GM10248 (cell line): Measurements from ENCODE around the gene CHAF1A.

Experiments
- CTCF ChIA-PET: fragments of 300-600 bp; sonication (Branson Sonifier 250); formaldehyde crosslinking; extraction: SDS; loops from one replicate; lab custom pipeline; 2021; ENCODE audit warnings: antibody characterized with exemption; lab: Yijun Ruan, JAX
- POLR2A ChIA-PET: fragments of 350-650 bp; sonication (Branson Sonifier 250); formaldehyde crosslinking; extraction: SDS; loops from one replicate; lab custom pipeline; 2020; ENCODE audit warnings: antibody characterized with exemption; lab: Yijun Ruan, JAX
- DNase-seq: peaks from one replicate; pipeline ENCODE4 v3.0.0; 2012; ENCODE audit errors: extremely low spot score
- TF ChIP-seq, protein P1 (sequence below): IDR thresholded peaks from 2 replicates; pipeline ENCODE4 v1.5.1; 2012; ENCODE audit warnings: mild to moderate bottlenecking, low read depth; ENCODE audit errors: extremely low read depth, missing control alignments, control extremely low read depth

Gene CHAF1A

DNA sequence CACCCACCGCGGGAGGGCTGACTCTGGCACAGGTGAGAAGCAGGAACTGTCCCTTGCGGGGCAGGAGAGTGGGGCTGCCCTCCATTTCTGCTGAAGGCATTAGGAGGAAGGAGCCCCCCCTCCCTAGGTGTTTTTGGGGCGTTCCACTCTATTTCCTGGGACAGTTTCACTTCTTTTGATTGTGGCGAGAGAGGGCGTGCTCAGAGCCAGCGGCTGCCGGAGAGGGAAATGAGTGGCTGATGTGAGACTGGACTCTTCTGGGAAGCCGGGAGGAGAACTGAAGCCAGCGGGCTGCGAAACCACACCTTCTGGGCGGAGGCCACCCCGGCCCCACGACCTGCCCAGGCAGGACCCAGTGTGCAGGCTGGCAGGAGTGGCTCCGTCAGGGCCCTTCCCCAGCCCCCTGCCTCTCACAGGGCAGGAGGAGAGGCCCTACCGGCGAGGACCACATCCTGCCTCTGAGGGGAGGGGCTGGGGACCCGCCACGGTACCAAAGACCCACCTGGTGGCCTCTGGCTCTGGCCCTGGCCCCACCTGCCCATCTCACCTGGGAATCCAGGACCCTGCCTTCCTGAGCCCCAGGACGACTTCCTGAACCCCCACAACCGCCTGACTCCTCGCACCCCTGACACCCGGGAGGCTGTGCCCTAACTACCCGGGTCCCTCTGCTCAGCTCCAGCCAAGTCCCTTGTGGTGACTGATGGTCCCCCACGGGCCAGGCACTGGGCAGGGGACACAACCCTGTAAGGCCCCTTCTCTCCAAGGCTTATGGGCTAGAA is 33.1 kb upstream of the CHAF1A start:
- TF ChIP-seq, protein P1, sequence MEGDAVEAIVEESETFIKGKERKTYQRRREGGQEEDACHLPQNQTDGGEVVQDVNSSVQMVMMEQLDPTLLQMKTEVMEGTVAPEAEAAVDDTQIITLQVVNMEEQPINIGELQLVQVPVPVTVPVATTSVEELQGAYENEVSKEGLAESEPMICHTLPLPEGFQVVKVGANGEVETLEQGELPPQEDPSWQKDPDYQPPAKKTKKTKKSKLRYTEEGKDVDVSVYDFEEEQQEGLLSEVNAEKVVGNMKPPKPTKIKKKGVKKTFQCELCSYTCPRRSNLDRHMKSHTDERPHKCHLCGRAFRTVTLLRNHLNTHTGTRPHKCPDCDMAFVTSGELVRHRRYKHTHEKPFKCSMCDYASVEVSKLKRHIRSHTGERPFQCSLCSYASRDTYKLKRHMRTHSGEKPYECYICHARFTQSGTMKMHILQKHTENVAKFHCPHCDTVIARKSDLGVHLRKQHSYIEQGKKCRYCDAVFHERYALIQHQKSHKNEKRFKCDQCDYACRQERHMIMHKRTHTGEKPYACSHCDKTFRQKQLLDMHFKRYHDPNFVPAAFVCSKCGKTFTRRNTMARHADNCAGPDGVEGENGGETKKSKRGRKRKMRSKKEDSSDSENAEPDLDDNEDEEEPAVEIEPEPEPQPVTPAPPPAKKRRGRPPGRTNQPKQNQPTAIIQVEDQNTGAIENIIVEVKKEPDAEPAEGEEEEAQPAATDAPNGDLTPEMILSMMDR = no peak
- ChIA-PET CTCF (interaction anchor here (0.9 to 9.9 kb wide), 11 partner anchors 10 to 156 kb away, joined by 3 to 85 read pairs (median 7); partner anchors contain the start of genes CHAF1A, MPND and SH3GL1), POLR2A (interaction anchor here (0.9 kb wide), 1 partner anchor 27 kb away, joined by 5 read pairs; the partner anchor contains the start of gene MPND)
- DNase-seq = peak; percentile 78

DNA sequence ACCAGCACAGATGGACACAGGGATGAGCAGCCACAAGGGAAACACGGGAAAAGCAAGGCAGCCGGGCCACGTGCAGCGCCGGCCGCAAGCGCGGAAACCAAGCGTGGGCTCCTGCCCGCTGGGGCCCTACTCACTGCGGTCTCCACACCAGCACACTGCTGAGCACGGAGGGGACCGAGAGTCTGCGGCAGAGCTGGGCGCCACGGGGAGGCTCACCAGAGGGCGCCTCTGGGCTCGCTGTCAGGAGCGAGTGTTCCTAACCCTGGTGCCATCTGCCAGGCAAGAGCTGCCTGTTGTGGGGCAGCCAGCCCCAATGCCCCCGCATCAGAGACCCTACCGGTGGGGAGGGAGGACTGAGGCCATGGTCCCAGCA is 32.6 kb upstream of the CHAF1A start:
- ChIA-PET POLR2A (no interaction called here), CTCF (interaction anchor here (0.6 to 9.9 kb wide), 15 partner anchors 9 to 155 kb away, joined by 3 to 85 read pairs (median 5); partner anchors contain the start of genes CHAF1A, MPND and SH3GL1)
- TF ChIP-seq, protein P1 = peak; percentile 79
- DNase-seq = peak; percentile 71

DNA sequence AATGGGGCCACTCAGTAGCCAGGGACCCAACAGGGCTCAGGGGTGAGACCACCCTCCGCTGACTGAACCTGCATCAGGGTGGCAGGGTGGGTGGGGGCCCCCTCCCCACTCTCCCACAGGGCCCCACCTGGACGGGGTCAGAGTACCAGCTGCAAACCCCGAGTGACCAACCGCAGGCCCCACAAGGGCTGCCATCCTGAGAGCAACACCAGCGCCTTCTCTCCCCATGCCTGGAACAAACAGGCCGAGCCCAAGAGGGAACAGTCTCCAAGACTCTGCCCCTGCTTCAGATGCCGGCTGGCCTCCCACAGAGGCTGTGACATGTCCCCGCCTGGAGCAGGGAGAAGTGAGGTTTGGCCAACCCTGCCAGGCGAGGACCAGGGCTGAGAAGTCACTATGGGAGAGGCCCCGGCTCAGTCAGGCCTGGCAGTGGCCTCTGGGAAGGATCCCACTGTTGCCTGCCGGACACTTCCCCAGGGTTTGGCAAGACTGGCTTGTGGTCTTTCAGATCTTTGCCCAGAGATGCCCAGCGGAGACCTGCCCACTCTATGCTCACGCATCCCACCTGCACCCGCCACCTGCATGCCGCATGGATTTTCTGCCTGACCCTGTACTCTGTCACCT is 31.9 kb upstream of the CHAF1A start:
- ChIA-PET CTCF (interaction anchor here (0.6 to 9.9 kb wide), 14 partner anchors 9 to 154 kb away, joined by 3 to 85 read pairs (median 6); partner anchors contain the start of genes CHAF1A, MPND and SH3GL1), POLR2A (no interaction called here)

DNA sequence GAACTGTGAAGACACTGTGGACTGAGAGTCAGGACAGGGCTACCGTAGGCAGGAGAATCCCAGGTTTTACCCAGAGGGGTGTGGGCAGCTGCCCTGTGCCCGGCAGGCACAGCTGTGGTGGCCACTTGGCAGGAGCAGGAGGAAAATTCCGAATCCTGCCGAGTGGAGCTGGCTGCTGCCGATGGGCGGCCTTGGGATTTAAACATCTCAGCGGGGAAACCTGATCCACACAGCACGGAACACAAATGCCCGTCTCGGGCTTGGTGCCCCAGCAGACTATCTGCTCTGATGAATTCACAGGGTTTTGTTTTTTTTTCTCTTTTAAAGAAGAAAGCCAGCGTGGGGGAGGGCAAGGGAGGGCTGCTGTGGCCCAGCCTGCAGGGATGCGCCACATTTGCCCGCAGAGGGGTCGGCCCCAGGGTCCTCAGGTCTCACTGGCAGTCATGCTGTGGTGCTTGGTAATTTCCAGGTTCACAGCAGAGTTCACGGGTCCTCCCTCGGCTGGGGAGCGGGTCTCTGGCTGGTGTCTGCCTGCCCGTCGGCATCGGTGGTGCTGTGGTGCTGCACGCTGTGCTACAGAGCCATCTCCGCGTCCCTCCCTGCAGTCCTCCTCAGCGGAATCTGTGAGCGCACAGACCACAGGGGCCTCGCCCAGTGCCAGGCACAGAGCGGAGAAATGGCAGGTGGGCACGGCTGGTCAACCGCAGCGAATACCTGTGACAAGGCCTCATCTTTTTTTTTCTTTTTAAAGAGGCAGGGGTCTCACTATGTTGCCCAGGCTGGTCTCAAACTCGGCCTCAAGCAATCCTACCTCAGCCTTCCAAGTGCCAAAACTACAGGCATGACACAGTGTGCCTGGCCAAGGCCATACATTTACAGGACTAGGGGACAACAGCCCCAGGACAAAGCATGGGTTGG is 30.9 kb upstream of the CHAF1A start:
- ChIA-PET POLR2A (interaction anchor here (0.5 kb wide), 1 partner anchor 108 kb away, joined by 4 read pairs; no protein-coding TSS in a partner anchor), CTCF (interaction anchor here (0.7 to 3.0 kb wide), 4 partner anchors 11 to 30 kb away, joined by 3 to 27 read pairs (median 4); partner anchors contain the start of genes CHAF1A and SH3GL1)
- no peak for DNase-seq
- TF ChIP-seq, protein P1 = no peak

More for the DNA sequence above, 31.9 kb upstream of the CHAF1A start:
- TF ChIP-seq, protein P1 = no peak
- no peak for DNase-seq

DNA sequence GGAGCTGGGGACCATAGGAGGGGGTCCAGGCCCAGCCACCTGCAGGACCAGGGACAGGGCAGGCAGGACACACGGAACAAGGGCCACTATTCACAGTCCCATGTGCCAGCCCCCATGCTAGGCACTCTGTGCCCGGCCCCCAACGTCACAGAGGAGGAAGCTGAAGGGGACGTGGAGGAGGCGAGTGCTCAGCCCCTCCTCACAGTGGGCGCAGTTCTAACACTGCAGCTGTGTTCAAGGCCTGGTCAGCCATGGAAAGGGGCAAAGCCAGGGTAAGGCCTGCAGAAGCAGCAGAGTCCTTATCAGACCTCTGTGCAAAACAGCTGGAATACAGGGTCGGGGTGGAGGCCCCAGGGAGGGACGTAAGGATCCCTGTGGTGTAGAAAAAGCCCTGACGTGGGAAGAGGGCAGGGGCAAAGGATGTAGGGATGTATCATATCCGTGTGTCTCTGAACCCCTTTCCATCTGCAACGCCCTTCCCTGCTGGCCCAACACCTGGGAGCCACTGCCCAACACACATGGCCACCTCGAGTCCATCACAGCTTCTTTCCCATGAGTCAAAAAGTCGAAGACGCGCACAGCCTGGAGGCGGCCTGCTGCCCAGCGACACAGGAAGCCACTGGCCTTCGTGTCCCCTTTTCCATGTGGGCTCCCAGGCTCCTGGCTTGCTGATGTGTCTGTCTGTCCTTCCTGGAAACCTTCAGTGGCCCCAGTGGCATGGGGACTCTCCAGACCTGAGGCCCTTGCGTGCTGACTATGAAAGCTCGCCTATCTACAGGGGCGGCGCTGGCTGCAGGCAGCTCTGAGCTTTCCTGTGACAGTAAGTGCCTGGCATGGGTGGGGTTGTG is 30.1 kb upstream of the CHAF1A start:
- TF ChIP-seq, protein P1 = no peak
- CTCF ChIA-PET = interaction anchor here (0.6 to 0.9 kb wide), 4 partner anchors 10 to 28 kb away, joined by 3 to 4 read pairs (median 3); partner anchors contain the start of gene SH3GL1
- no peak for DNase-seq
- POLR2A ChIA-PET = no interaction called here
